Measurements from ENCODE around the gene XRCC4.

Gene XRCC4

DNA sequence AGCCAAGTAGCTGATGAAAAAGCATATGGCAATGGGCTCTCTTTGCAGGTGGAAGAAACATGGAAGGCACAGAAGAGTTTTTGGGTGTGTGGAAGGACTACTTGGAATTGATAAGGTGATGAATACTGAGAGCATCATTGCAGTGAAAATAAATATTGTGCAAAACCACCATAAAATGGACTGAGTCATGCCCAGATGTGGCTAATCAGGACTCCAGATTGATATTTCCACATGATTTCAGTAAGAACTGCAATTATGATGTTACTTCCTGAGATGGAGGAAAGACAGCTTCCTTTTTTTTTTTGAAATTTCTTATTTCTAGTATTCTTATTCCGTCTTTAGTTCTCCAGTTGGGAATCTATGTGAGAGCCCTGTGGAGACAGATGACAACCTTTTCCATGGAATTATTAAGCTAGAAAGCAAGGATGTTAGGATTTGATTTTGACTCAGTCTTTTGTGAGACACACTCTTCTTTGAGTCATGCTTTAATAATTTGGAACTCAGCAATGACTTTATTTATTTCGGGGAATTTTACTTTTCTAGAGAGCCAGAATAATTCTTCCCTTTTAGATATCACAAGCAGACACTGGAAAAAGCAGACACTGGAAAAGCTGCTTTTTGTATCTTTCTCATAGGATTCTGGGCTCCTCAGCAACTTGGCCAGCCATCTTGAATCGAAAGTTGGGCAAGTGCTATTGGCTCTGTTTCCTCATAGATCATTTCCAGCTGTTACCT, 300.0 kb downstream of the XRCC4 start:
- CTCF ChIA-PET = interaction anchor here (0.9 kb wide), 1 partner anchor 9 kb away, joined by 3 read pairs; no protein-coding TSS in a partner anchor
- POLR2A ChIA-PET = no interaction called here
- TF ChIP-seq TARDBP (IDR thresholded peaks at IDR 0.05) (no peak), L3MBTL2 (conservative IDR thresholded peaks at IDR 0.05) (no peak), FOXM1 (IDR thresholded peaks at IDR 0.05; ENCODE audit: borderline replicate concordance) (no peak), FOXA1 (IDR thresholded peaks at IDR 0.05) (no peak), HDGF (IDR thresholded peaks at IDR 0.05; ENCODE audit: borderline replicate concordance) (no peak), FOXK2 (IDR thresholded peaks at IDR 0.05) (no peak), ZNF384 (IDR thresholded peaks at IDR 0.05) (no peak), SP1 (IDR thresholded peaks at IDR 0.05) (no peak), BHLHE40 (IDR thresholded peaks at IDR 0.05; ENCODE audit: borderline replicate concordance) (no peak), CTBP1 (IDR thresholded peaks at IDR 0.05; ENCODE audit: borderline replicate concordance) (no peak), SUZ12 (IDR thresholded peaks at IDR 0.05) (no peak), ELF4 (IDR thresholded peaks at IDR 0.05) (no peak), LEF1 (IDR thresholded peaks at IDR 0.05; ENCODE audit: borderline replicate concordance) (no peak), NFRKB (IDR thresholded peaks at IDR 0.05) (no peak)
- TF ChIP-seq, protein P1, sequence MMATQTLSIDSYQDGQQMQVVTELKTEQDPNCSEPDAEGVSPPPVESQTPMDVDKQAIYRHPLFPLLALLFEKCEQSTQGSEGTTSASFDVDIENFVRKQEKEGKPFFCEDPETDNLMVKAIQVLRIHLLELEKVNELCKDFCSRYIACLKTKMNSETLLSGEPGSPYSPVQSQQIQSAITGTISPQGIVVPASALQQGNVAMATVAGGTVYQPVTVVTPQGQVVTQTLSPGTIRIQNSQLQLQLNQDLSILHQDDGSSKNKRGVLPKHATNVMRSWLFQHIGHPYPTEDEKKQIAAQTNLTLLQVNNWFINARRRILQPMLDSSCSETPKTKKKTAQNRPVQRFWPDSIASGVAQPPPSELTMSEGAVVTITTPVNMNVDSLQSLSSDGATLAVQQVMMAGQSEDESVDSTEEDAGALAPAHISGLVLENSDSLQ (IDR thresholded peaks at IDR 0.05) = no peak
- DNase-seq (ENCODE audit: extremely low spot score) = no peak

DNA sequence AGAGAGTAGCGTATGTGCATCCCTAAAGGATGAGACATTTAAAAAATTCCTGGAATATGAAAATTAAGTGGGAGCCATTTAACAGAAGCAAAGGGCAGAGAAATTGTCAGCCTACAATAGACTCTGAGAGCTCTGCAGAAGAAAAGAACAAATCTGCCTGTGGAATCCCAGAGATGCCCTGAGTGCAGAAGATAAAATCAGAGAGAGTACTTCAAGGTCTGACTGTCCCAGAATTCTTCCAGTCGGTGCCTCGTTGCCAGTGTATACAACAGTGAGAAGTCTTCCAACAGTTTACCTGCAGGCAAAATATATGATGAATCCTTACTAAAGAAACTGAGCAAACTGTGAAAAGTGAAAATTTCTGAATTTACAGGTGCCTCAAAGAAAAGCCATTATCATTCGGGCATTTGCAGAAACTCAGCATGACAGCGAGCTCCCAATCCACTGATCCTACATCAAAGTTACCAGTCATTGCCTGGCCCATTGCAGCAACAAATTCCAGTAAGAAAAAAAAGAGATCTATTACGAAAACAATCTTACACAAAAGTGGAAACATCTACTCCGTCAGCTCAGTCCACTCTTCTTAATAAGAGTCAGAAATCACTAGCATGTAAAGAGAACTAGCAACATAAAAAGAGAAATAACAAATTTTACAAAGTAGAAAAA, 301.4 kb downstream of the XRCC4 start:
- no peak for DNase-seq (ENCODE audit: extremely low spot score)
- POLR2A ChIA-PET = no interaction called here
- CTCF ChIA-PET = no interaction called here
- TF ChIP-seq NFRKB (IDR thresholded peaks at IDR 0.05) (no peak), CTBP1 (IDR thresholded peaks at IDR 0.05; ENCODE audit: borderline replicate concordance) (no peak), FOXM1 (IDR thresholded peaks at IDR 0.05; ENCODE audit: borderline replicate concordance) (no peak), SP1 (IDR thresholded peaks at IDR 0.05) (no peak), FOXA1 (IDR thresholded peaks at IDR 0.05) (no peak), SUZ12 (IDR thresholded peaks at IDR 0.05) (no peak), HDGF (IDR thresholded peaks at IDR 0.05; ENCODE audit: borderline replicate concordance) (no peak), BHLHE40 (IDR thresholded peaks at IDR 0.05; ENCODE audit: borderline replicate concordance) (no peak), ZNF384 (IDR thresholded peaks at IDR 0.05) (no peak), ELF4 (IDR thresholded peaks at IDR 0.05) (no peak), FOXK2 (IDR thresholded peaks at IDR 0.05) (no peak), TARDBP (IDR thresholded peaks at IDR 0.05) (no peak), ARNT (IDR thresholded peaks at IDR 0.05) (no peak), L3MBTL2 (conservative IDR thresholded peaks at IDR 0.05) (no peak), LEF1 (IDR thresholded peaks at IDR 0.05; ENCODE audit: borderline replicate concordance) (no peak)
- TF ChIP-seq, protein P1 (IDR thresholded peaks at IDR 0.05) = no peak

DNA sequence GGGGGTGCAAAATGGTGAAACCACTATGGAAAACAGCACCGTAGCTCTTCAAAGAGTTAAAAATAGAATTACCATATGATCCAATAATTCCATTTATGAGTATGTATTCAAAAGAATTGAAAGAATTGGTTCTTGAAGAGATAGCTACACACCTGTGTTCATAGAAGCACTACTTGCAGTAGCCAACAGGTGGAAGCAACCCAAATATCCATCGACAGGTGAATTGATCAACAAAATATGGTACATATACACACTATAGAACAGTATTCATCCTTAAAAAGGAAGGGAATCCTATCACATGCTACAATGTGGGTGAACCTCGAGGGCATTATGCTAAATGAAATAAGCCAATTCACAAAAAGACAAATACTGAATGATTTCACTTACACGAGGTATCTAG, 308.5 kb downstream of the XRCC4 start:
- ChIA-PET CTCF (no interaction called here), POLR2A (no interaction called here)
- no peak for DNase-seq (ENCODE audit: extremely low spot score)
- no peak for TF ChIP-seq TARDBP (IDR thresholded peaks at IDR 0.05)

DNA sequence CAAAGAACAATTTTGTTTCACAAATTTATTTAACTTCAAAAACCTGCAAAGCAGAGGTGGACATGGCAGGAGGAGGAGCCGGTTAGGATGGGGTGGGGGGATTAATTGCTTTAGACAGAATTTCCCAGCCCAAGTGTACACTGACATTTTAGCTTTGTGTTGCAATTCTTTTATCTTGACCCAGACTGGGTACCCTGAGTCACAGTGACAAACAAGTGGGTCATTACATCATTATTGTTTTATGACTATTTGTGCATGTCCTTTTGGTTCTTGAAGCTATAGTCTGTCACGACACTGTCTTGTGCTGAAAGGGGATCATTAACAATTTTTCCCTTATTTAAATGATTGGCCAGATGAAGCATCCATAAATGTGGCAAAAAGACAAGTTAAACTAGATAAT, 309.7 kb downstream of the XRCC4 start:
- ChIA-PET POLR2A (interaction anchor here (1.0 kb wide), 1 partner anchor 85 kb away, joined by 3 read pairs; the partner anchor contains the start of gene VCAN), CTCF (interaction anchor here (1.4 kb wide), 1 partner anchor 10 kb away, joined by 3 read pairs; no protein-coding TSS in a partner anchor)
- TF ChIP-seq, protein P1 (IDR thresholded peaks at IDR 0.05) = no peak
- no peak for TF ChIP-seq FOXK2 (IDR thresholded peaks at IDR 0.05)
- TF ChIP-seq BHLHE40 (IDR thresholded peaks at IDR 0.05; ENCODE audit: borderline replicate concordance) = no peak
- no peak for TF ChIP-seq HDGF (IDR thresholded peaks at IDR 0.05; ENCODE audit: borderline replicate concordance)
- no peak for TF ChIP-seq LEF1 (IDR thresholded peaks at IDR 0.05; ENCODE audit: borderline replicate concordance)
- no peak for TF ChIP-seq FOXM1 (IDR thresholded peaks at IDR 0.05; ENCODE audit: borderline replicate concordance)
- TF ChIP-seq ARNT (IDR thresholded peaks at IDR 0.05) = no peak
- TF ChIP-seq ELF4 (IDR thresholded peaks at IDR 0.05) = no peak
- TF ChIP-seq SUZ12 (IDR thresholded peaks at IDR 0.05) = no peak
- no peak for TF ChIP-seq ZNF384 (IDR thresholded peaks at IDR 0.05)
- TF ChIP-seq FOXA1 (IDR thresholded peaks at IDR 0.05) = no peak
- no peak for TF ChIP-seq L3MBTL2 (conservative IDR thresholded peaks at IDR 0.05)
- DNase-seq (ENCODE audit: extremely low spot score) = no peak

DNA sequence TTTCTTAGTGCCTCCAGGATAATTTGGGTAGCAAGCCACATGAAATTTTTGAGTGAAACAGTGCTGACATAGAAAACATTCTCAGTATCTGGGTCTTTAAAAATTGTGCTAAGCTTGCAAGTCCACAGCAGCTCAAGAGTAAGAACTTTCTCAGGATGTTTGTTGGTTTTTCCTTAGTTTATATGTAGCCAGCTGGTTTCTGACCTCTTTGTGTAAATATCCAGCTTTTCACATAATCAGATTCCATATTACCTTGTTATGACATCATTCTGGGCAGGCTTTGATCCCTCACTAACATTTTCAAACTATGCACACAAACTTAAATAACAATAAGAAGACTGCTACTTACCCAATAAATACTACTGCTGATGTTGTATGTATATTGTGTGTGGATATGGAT, 311.3 kb downstream of the XRCC4 start:
- CTCF ChIA-PET = no interaction called here
- no peak for DNase-seq (ENCODE audit: extremely low spot score)
- POLR2A ChIA-PET = no interaction called here
- TF ChIP-seq HDGF (IDR thresholded peaks at IDR 0.05; ENCODE audit: borderline replicate concordance) = no peak
- TF ChIP-seq FOXM1 (IDR thresholded peaks at IDR 0.05; ENCODE audit: borderline replicate concordance) = no peak
- no peak for TF ChIP-seq L3MBTL2 (conservative IDR thresholded peaks at IDR 0.05)
- TF ChIP-seq NFRKB (IDR thresholded peaks at IDR 0.05) = no peak
- TF ChIP-seq LEF1 (IDR thresholded peaks at IDR 0.05; ENCODE audit: borderline replicate concordance) = no peak
- TF ChIP-seq CTBP1 (IDR thresholded peaks at IDR 0.05; ENCODE audit: borderline replicate concordance) = no peak
- TF ChIP-seq ZNF384 (IDR thresholded peaks at IDR 0.05) = no peak
